GM18870 (cell line): ENCODE measurements around the gene WDFY3.

Source experiments
- ATAC-seq: cut with Tn5 transposase; IDR thresholded peaks from one replicate; pipeline ENCODE4 v1.9.1; 2021; ENCODE audit warnings: moderate library complexity; ENCODE audit not compliant: unreplicated experiment

WDFY3 gene

GRCh38 chr4:84954982-84955567, 11.4 kb downstream of the WDFY3 start:
- ATAC-seq = no peak

GRCh38 chr4:84952776-84953175, 13.7 kb downstream of the WDFY3 start:
- no peak for ATAC-seq

GRCh38 chr4:84952004-84952403, 14.5 kb downstream of the WDFY3 start:
- no peak for ATAC-seq

GRCh38 chr4:84948056-84948455, 18.4 kb downstream of the WDFY3 start:
- ATAC-seq = no peak

DNA sequence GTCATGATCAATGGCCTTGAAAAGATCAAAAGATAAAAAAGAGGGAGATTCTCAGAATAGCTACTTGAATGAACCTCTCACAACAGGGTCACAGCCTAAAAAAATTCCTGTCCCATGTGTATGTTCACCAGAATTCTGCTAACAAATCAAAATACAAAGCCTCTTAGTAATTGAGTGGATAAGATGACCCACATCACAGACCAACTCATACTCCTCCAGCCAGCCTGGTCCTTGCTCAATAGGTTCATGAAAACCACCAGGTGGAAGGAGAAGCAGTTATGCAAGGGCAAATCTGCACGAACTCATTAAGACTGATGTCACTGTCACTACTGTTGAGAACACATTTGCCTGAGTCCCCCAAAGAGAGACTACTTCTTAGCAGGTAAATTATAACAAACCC, 21.5 kb downstream of the WDFY3 start:
- no peak for ATAC-seq

- ATAC-seq = no peak
These were observed 25.5 kb downstream of the WDFY3 start for GRCh38 chr4:84940960-84941359.

GRCh38 chr4:84939113-84939512, 27.4 kb downstream of the WDFY3 start:
- ATAC-seq = no peak

DNA sequence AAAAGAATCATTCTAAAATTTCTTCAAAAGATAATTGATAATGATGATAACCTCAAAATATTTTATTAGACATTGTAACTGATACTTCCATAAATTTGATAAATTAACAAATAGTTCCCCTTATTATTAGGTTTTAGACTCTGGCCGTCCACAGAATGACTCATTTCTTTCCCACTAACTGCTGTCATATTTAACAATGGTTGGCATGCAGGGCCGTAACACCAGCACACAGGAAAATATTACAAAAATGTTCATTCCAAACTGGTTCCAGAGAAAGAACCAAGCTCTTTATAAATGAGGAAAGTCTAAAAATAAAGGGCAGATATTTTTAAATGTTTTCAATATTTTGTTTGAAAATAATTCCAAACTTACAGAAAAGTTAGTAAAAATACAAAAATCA, 28.2 kb downstream of the WDFY3 start:
- no peak for ATAC-seq

DNA sequence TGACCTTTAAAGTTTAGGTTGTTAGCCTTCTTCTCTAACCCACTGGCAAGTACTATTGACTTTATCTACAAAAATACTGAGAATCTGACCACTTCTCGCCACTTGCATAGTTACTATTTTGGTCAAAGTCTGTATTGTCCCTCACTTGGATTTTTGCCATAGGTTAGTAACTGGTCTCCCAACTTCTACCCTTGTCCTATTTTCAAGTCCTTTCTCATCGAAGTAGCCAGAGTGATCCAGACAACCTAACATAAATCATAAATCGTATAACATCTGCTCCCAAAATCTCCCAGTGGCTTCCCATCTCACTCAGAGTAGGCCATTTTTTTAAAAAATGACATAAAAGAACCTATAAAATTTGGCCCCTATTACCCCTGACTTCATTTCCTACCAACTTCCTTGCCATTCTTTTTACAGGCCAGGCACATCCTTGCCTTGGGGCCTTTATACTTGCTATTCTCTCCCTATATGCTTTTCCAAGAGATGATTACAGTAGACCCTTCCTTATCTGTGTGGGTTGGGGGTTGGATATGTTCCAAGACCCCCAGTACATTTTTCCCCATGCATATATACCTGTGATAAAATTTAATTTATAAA, 29.0 kb downstream of the WDFY3 start:
- no peak for ATAC-seq

DNA sequence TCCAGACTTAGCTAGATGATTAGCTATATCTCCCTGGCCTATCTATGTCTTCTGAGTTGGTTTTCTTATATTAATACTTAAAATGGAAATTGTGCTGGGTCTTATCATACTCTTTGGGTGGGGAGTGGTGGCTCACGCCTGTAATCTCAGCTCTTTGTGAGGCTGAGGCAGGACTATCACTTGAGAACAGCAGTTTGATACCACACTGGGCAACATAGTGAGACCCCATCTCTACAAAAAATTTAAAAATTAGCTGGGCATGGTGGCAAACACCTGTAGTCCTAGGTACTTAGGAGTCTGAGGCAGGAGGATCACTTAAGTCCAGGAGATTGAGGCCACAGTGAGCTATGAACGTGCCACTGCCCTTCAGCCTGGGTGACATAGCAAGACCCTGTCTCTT, 30.4 kb downstream of the WDFY3 start:
- ATAC-seq = no peak

GRCh38 chr4:84932462-84932861, 34.0 kb downstream of the WDFY3 start:
- ATAC-seq = no peak

GRCh38 chr4:84931961-84932360, 34.5 kb downstream of the WDFY3 start:
- no peak for ATAC-seq

- no peak for ATAC-seq
These were observed 35.2 kb downstream of the WDFY3 start for GRCh38 chr4:84931274-84931673.

DNA sequence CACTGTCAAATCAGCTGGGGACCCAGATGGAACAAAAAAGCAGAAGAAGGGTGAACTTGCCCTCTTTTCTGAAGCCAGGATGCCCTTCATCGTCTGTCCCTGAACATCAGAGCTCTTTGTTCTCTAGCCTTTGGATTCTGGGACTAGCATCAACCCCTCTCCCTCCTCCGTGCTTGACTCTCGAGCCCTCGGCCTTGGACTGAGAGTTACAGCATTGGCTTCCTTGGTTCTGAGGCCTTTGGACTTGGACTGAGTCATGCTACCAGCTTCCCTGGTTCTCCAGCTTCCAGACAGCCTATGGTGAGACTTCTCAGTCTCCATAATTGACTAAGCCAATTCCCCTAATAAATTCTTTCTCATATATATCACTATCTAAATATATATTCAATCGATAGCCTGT, 38.4 kb downstream of the WDFY3 start:
- ATAC-seq = no peak

DNA sequence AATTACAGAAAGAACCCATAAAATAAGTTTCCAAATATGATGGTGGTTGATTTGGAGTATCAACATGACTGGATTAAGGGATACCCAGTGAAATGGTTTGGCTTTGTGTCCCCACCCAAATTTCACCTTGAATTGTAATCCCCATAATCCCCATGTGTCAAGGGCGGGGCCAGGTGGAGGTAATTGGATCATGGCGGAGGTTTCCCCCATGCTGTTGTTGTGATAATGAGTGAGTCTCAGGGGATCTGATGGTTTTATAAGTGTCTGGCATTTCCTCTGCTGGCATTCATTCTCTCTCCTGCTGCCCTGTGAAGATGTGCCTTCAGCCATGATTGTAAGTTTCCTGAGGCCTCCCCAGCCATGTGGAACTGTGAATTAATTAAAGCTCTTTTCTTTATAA, 39.1 kb downstream of the WDFY3 start:
- no peak for ATAC-seq

- ATAC-seq = no peak
These were observed 40.9 kb downstream of the WDFY3 start for GRCh38 chr4:84925558-84925957.

DNA sequence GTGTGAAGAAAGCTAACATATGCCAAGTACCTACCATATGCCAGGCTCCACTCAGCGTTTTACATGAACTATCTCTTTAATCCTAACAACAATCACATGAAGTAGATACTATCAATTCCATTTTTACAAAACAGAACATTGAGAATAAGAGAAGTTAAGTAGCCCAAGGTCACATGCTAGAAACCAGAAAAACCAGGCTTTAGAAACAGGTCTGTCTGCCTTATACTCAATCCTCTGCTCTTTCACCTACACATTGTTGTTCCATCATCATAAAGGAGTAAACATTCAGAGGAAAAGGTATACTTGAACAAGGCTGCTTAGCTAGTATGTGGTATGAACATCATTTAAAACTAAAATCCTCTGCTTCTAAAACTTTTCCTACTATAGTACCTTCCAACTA, 42.1 kb downstream of the WDFY3 start:
- no peak for ATAC-seq

DNA sequence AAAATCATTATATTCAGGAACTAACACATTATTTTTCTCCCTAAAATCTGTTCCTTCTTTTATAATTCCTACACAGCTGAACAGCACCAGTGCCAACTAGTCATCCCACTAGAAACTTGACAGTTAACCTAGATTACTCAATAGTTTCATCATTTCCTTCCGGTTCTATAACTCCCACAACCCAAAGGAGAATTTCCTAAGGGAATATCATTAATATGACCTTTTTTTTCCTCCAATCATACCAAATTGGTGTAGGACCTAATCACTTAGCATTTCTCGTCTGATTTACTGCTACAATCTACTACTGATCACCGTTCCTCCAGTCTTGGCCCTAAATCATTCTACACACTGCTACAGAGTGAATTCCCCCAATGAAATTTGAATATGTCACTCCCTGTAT, 45.9 kb downstream of the WDFY3 start:
- ATAC-seq = no peak

GRCh38 chr4:84917869-84918600, 48.5 kb downstream of the WDFY3 start:
- no peak for ATAC-seq

GRCh38 chr4:84917086-84917821, 49.2 kb downstream of the WDFY3 start:
- no peak for ATAC-seq

GRCh38 chr4:84916227-84916626, 50.3 kb downstream of the WDFY3 start:
- no peak for ATAC-seq

DNA sequence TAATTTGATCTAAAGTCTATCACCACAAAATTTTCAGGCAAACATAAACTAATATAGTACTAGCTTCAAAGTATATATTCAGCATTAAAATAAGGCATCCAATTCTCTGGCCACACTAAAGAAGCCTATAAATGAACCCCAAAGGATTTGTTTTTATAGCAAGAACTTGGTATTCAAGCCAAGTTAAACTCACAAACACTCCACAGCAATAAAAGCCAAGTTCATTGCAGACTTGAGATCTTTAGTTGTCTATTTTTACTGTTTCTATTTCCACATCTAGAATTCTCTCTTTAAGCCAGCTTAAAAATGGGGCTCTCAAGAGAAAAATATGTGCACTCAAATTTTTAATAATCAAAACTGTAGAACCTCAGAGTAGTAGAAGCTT, 51.1 kb downstream of the WDFY3 start:
- ATAC-seq = no peak
